CD4-positive, CD25-positive, alpha-beta regulatory T cell (primary cell): Measurements from ENCODE around the gene FREM1. TPM values are rescaled to one million over a fixed set of nuclear protein-coding genes. Genes with fewer than 3 reads are reported as not detected.

ENCODE experiments used
- ATAC-seq, 2 donors: fragments of 150-1000 bp; cut with Tn5 transposase; one replicate each; pipeline ENCODE4 v1.10.0; 2021; ENCODE audit warnings: low read depth in 2 of 2, moderate number of reproducible peaks in 2 of 2, moderate library complexity in 1 of 2
- DNase-seq, 3 donors: peaks; one replicate each; pipeline versions ENCODE4 v3.0.0 to v3.0.0-alpha.2; 2012 to 2022; ENCODE audit warnings: mixed read lengths in 1 of 3
- H3K27ac ChIP-seq: one replicate; pipeline ENCODE4 v1.7.0; 2013; ENCODE audit warnings: mild to moderate bottlenecking, low read length; ENCODE audit not compliant: insufficient read depth, poor library complexity, severe bottlenecking
- H3K27me3 ChIP-seq: one replicate; pipeline ENCODE4 v1.7.0; 2013; ENCODE audit warnings: low read length; ENCODE audit not compliant: control insufficient read depth, insufficient read depth
- H3K36me3 ChIP-seq: one replicate; pipeline ENCODE4 v1.7.0; 2013; ENCODE audit warnings: mild to moderate bottlenecking, low read length, moderate library complexity; ENCODE audit not compliant: control insufficient read depth, insufficient read depth
- H3K4me1 ChIP-seq: 2 replicates; pipeline ENCODE4 v1.7.0; 2013; ENCODE audit warnings: mild to moderate bottlenecking, low read length; ENCODE audit not compliant: insufficient read depth, control insufficient read depth, poor library complexity, severe bottlenecking
- H3K4me3 ChIP-seq: one replicate; pipeline ENCODE4 v1.7.0; 2013; ENCODE audit warnings: low read depth, mild to moderate bottlenecking, low read length, moderate library complexity
- H3K9me3 ChIP-seq, 2 experiments: 1 replicate in 1 of 2; 2 replicates in 1 of 2; pipeline ENCODE4 v1.7.0; 2013; ENCODE audit warnings: low read length in 2 of 2, mild to moderate bottlenecking in 1 of 2, moderate library complexity in 1 of 2; ENCODE audit not compliant: control insufficient read depth in 2 of 2
- H3K27ac Mint-ChIP-seq, 3 donors: one replicate each; pipeline ENCODE4 v1.8.0; 2020 to 2022; ENCODE audit warnings: mild to moderate bottlenecking in 3 of 3, mixed read lengths in 3 of 3, moderate library complexity in 2 of 3
- H3K27me3 Mint-ChIP-seq: one replicate; pipeline ENCODE4 v1.8.0; 2022; ENCODE audit warnings: mild to moderate bottlenecking, mixed read lengths
- H3K36me3 Mint-ChIP-seq: one replicate; pipeline ENCODE4 v1.8.0; 2020; ENCODE audit warnings: mixed read lengths
- H3K4me1 Mint-ChIP-seq, 4 donors: one replicate each; pipeline ENCODE4 v1.8.0; 2020 to 2022; ENCODE audit warnings: mixed read lengths in 4 of 4, mild to moderate bottlenecking in 1 of 4
- H3K4me3 Mint-ChIP-seq, 4 donors: one replicate each; pipeline ENCODE4 v1.8.0; 2020 to 2022; ENCODE audit warnings: mild to moderate bottlenecking in 4 of 4, mixed read lengths in 4 of 4, moderate library complexity in 3 of 4
- H3K9me3 Mint-ChIP-seq, 7 donors: one replicate each; pipeline ENCODE4 v1.8.0; 2020 to 2022; ENCODE audit warnings: mixed read lengths in 7 of 7, mild to moderate bottlenecking in 3 of 7, moderate library complexity in 2 of 7
- polyA plus RNA-seq, 4 donors: library from polyadenylated mRNA; unstranded; fragments of 300-500 nt; fragmentation: Illumina TruSeq; gene quantifications; one replicate each; pipeline ENCODE4 v1.2.3, GENCODE V29; 2021
- total RNA-seq: library from RNA; stranded (reverse); gene quantifications from one replicate; pipeline ENCODE4 v1.2.3, GENCODE V29; 2022

Gene FREM1
- total and polyA plus RNA-seq, 5 donors from 2014 or later = 0.67 TPM; not detected in 4

GRCh38 chr9:14908295-14909180 lies 1.7 kb downstream of the FREM1 start:
- Histone ChIP-seq H3K36me3 (no peaks in the 10 kb centered on the region), H3K27ac (no peak overlapping the region), H3K4me1 (no peaks in the 10 kb centered on the region), H3K9me3 (no peaks in the 10 kb centered on the region), H3K27me3 (peaks cover 4% of the 10 kb centered on the region), H3K4me3 (no peak overlapping the region)
- H3K4me1 Mint-ChIP-seq = no peaks in the 10 kb centered on the region
- no peak overlapping the region for H3K27ac Mint-ChIP-seq
- H3K36me3 Mint-ChIP-seq = no peaks in the 10 kb centered on the region
- no peak for ATAC-seq
- DNase-seq = no peak
- H3K4me3 Mint-ChIP-seq = no peak overlapping the region
- H3K9me3 Mint-ChIP-seq = peaks cover 0 to 3% (median 0%) of the 10 kb centered on the region in 7 donors
- no peaks in the 10 kb centered on the region for H3K27me3 Mint-ChIP-seq

- H3K4me3 ChIP-seq = no peak overlapping the region
- Mint-ChIP-seq H3K27ac (no peak overlapping the region), H3K4me3 (no peak overlapping the region), H3K9me3 (peaks cover 0 to 3% (median 0%) of the 10 kb centered on the region in 7 donors), H3K4me1 (no peaks in the 10 kb centered on the region), H3K27me3 (no peaks in the 10 kb centered on the region), H3K36me3 (no peaks in the 10 kb centered on the region)
- no peak for DNase-seq
- H3K9me3 ChIP-seq = no peaks in the 10 kb centered on the region
- no peaks in the 10 kb centered on the region for H3K36me3 ChIP-seq
- H3K27ac ChIP-seq = no peak overlapping the region
- no peak for ATAC-seq
- H3K27me3 ChIP-seq = peaks cover 4% of the 10 kb centered on the region
- H3K4me1 ChIP-seq = no peaks in the 10 kb centered on the region
Observed at GRCh38 chr9:14907696-14908095, 2.5 kb downstream of the FREM1 start.

- Mint-ChIP-seq H3K27me3 (no peaks in the 10 kb centered on the region), H3K9me3 (peaks cover 0 to 3% (median 0%) of the 10 kb centered on the region in 7 donors), H3K4me1 (no peaks in the 10 kb centered on the region), H3K27ac (no peak overlapping the region), H3K36me3 (no peaks in the 10 kb centered on the region), H3K4me3 (no peak overlapping the region)
- DNase-seq = no peak
- Histone ChIP-seq H3K9me3 (no peaks in the 10 kb centered on the region), H3K27ac (no peak overlapping the region), H3K36me3 (no peaks in the 10 kb centered on the region), H3K4me1 (no peaks in the 10 kb centered on the region), H3K27me3 (peaks cover 4% of the 10 kb centered on the region), H3K4me3 (no peak overlapping the region)
- no peak for ATAC-seq
Observed at GRCh38 chr9:14907360-14907685, 2.9 kb downstream of the FREM1 start.

GRCh38 chr9:14906644-14907359 lies 3.4 kb downstream of the FREM1 start:
- no peak overlapping the region for H3K4me3 Mint-ChIP-seq
- Histone ChIP-seq H3K36me3 (no peaks in the 10 kb centered on the region), H3K4me3 (no peak overlapping the region), H3K27me3 (peaks cover 4% of the 10 kb centered on the region), H3K9me3 (no peaks in the 10 kb centered on the region), H3K27ac (no peak overlapping the region), H3K4me1 (no peaks in the 10 kb centered on the region)
- H3K27ac Mint-ChIP-seq = no peak overlapping the region
- no peaks in the 10 kb centered on the region for H3K36me3 Mint-ChIP-seq
- H3K4me1 Mint-ChIP-seq = no peaks in the 10 kb centered on the region
- ATAC-seq (no peak), DNase-seq (no peak)
- no peaks in the 10 kb centered on the region for H3K27me3 Mint-ChIP-seq
- peaks cover 0 to 3% (median 0%) of the 10 kb centered on the region in 7 donors for H3K9me3 Mint-ChIP-seq

GRCh38 chr9:14906000-14906399 lies 4.2 kb downstream of the FREM1 start:
- no peaks in the 10 kb centered on the region for H3K36me3 ChIP-seq
- ATAC-seq (no peak), DNase-seq (no peak)
- H3K27ac Mint-ChIP-seq = no peak overlapping the region
- H3K27me3 ChIP-seq = peaks cover 4% of the 10 kb centered on the region
- H3K4me1 ChIP-seq = no peaks in the 10 kb centered on the region
- no peaks in the 10 kb centered on the region for H3K4me1 Mint-ChIP-seq
- H3K4me3 Mint-ChIP-seq = no peak overlapping the region
- peaks cover 0 to 3% (median 0%) of the 10 kb centered on the region in 7 donors for H3K9me3 Mint-ChIP-seq
- H3K4me3 ChIP-seq = no peak overlapping the region
- no peaks in the 10 kb centered on the region for H3K9me3 ChIP-seq
- H3K27ac ChIP-seq = no peak overlapping the region
- H3K36me3 Mint-ChIP-seq = no peaks in the 10 kb centered on the region
- H3K27me3 Mint-ChIP-seq = no peaks in the 10 kb centered on the region

GRCh38 chr9:14903040-14903439 lies 7.2 kb downstream of the FREM1 start:
- no peaks in the 10 kb centered on the region for H3K4me1 Mint-ChIP-seq
- H3K4me3 ChIP-seq = no peak overlapping the region
- peaks cover 0 to 4% (median 0%) of the 10 kb centered on the region in 7 donors for H3K9me3 Mint-ChIP-seq
- DNase-seq (no peak), ATAC-seq (no peak)
- no peaks in the 10 kb centered on the region for H3K36me3 ChIP-seq
- no peak overlapping the region for H3K4me3 Mint-ChIP-seq
- H3K27ac ChIP-seq = no peak overlapping the region
- H3K9me3 ChIP-seq = no peaks in the 10 kb centered on the region
- no peak overlapping the region for H3K27ac Mint-ChIP-seq
- no peaks in the 10 kb centered on the region for H3K27me3 ChIP-seq
- H3K4me1 ChIP-seq = no peaks in the 10 kb centered on the region
- H3K36me3 Mint-ChIP-seq = no peaks in the 10 kb centered on the region
- no peaks in the 10 kb centered on the region for H3K27me3 Mint-ChIP-seq

- peaks cover 0 to 5% (median 0%) of the 10 kb centered on the region in 7 donors for H3K9me3 Mint-ChIP-seq
- Histone ChIP-seq H3K4me1 (no peaks in the 10 kb centered on the region), H3K27ac (no peak overlapping the region), H3K36me3 (no peaks in the 10 kb centered on the region), H3K9me3 (no peaks in the 10 kb centered on the region), H3K4me3 (no peak overlapping the region), H3K27me3 (no peaks in the 10 kb centered on the region)
- no peak overlapping the region for H3K4me3 Mint-ChIP-seq
- no peak for ATAC-seq
- H3K27ac Mint-ChIP-seq = no peak overlapping the region
- no peaks in the 10 kb centered on the region for H3K27me3 Mint-ChIP-seq
- no peak for DNase-seq
- H3K36me3 Mint-ChIP-seq = no peaks in the 10 kb centered on the region
- H3K4me1 Mint-ChIP-seq = no peaks in the 10 kb centered on the region
Observed at GRCh38 chr9:14902561-14902960, 7.7 kb downstream of the FREM1 start.
